ENCODE results near the gene SLC38A8.

DNA sequence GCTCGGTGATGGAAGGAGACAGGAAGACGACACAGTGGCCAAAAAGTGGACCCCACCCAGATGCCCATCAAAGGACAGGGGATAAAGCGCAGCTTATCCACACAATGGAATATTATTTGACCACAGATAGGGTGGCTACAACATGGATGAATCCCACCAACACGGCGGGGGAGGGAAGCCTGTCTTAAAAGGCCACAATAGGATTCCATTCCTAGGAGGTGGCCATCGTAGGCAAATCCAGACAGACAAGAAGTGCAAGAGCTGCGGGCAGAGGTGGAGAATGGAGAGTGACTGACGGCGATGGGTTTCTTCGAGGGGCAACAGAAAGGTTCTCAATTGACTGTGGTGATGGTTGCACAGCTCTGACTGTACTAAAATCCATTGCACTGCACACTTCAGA is 16.0 kb downstream of the SLC38A8 start:
- TF ChIP-seq, protein P1, sequence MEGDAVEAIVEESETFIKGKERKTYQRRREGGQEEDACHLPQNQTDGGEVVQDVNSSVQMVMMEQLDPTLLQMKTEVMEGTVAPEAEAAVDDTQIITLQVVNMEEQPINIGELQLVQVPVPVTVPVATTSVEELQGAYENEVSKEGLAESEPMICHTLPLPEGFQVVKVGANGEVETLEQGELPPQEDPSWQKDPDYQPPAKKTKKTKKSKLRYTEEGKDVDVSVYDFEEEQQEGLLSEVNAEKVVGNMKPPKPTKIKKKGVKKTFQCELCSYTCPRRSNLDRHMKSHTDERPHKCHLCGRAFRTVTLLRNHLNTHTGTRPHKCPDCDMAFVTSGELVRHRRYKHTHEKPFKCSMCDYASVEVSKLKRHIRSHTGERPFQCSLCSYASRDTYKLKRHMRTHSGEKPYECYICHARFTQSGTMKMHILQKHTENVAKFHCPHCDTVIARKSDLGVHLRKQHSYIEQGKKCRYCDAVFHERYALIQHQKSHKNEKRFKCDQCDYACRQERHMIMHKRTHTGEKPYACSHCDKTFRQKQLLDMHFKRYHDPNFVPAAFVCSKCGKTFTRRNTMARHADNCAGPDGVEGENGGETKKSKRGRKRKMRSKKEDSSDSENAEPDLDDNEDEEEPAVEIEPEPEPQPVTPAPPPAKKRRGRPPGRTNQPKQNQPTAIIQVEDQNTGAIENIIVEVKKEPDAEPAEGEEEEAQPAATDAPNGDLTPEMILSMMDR (IDR thresholded peaks at IDR 0.05), result no peak
- TF ChIP-seq EZH2 (IDR thresholded peaks at IDR 0.05; ENCODE audit: borderline replicate concordance, insufficient read depth, low read depth, low read length, poor library complexity, severe bottlenecking), result no peak
